GM12892 (cell line): ENCODE measurements around the gene KLHL1.

ENCODE experiments used
- POLR2A ChIP-seq: IDR thresholded peaks from 2 replicates; pipeline ENCODE4 v1.6.1; 2011; ENCODE audit warnings: low read depth, low read length, control low read depth
- POLR2AphosphoS5 ChIP-seq: IDR thresholded peaks from 2 replicates; pipeline ENCODE4 v1.6.1; 2011; ENCODE audit warnings: low read depth, low read length, control low read depth

- TF ChIP-seq POLR2A (no peak), POLR2AphosphoS5 (no peak)
Observed at GRCh38 chr13:69761581-69761980, 346.7 kb downstream of the KLHL1 start.
